ENCODE measurements around the gene TSLP. TPM values are rescaled to one million over a fixed set of nuclear protein-coding genes. Genes with fewer than 3 reads are reported as not detected.

The TSLP gene
- total RNA-seq, 1 donor from 2014 or later, result not detected

- no peaks in the 10 kb centered on the region for H3K36me3 Mint-ChIP-seq (ENCODE audit: unreplicated experiment)
- no peak for DNase-seq
- no peak overlapping the region for H3K4me3 Mint-ChIP-seq (ENCODE audit: unreplicated experiment)
- no peak for TF ChIP-seq CTCF (IDR thresholded peaks at IDR 0.05; ENCODE audit: partially characterized antibody, unreplicated experiment)
- peaks cover 4% of the 10 kb centered on the region for H3K4me1 Mint-ChIP-seq (ENCODE audit: low read depth, unreplicated experiment)
- no peaks in the 10 kb centered on the region for H3K9me3 Mint-ChIP-seq (ENCODE audit: unreplicated experiment)
- H3K27me3 Mint-ChIP-seq (ENCODE audit: unreplicated experiment), result no peaks in the 10 kb centered on the region
- H3K27ac Mint-ChIP-seq (ENCODE audit: unreplicated experiment), result no peak overlapping the region
These were observed 48.3 kb downstream of the TSLP start for GRCh38 chr5:111119856-111120255.

GRCh38 chr5:111120911-111121310 lies 49.4 kb downstream of the TSLP start:
- no peak for TF ChIP-seq CTCF (IDR thresholded peaks at IDR 0.05; ENCODE audit: partially characterized antibody, unreplicated experiment)
- no peaks in the 10 kb centered on the region for H3K9me3 Mint-ChIP-seq (ENCODE audit: unreplicated experiment)
- H3K27me3 Mint-ChIP-seq (ENCODE audit: unreplicated experiment), result no peaks in the 10 kb centered on the region
- no peaks in the 10 kb centered on the region for H3K36me3 Mint-ChIP-seq (ENCODE audit: unreplicated experiment)
- no peak overlapping the region for H3K27ac Mint-ChIP-seq (ENCODE audit: unreplicated experiment)
- no peak overlapping the region for H3K4me3 Mint-ChIP-seq (ENCODE audit: unreplicated experiment)
- peaks cover 4% of the 10 kb centered on the region for H3K4me1 Mint-ChIP-seq (ENCODE audit: low read depth, unreplicated experiment)
- no peak for DNase-seq

GRCh38 chr5:111121926-111122325 lies 50.4 kb downstream of the TSLP start:
- Mint-ChIP-seq H3K9me3 (ENCODE audit: unreplicated experiment) (no peaks in the 10 kb centered on the region), H3K27ac (ENCODE audit: unreplicated experiment) (no peak overlapping the region), H3K4me3 (ENCODE audit: unreplicated experiment) (no peak overlapping the region), H3K36me3 (ENCODE audit: unreplicated experiment) (no peaks in the 10 kb centered on the region), H3K4me1 (ENCODE audit: low read depth, unreplicated experiment) (peaks cover 3% of the 10 kb centered on the region), H3K27me3 (ENCODE audit: unreplicated experiment) (no peaks in the 10 kb centered on the region)
- DNase-seq, result no peak
- no peak for TF ChIP-seq CTCF (IDR thresholded peaks at IDR 0.05; ENCODE audit: partially characterized antibody, unreplicated experiment)

- no peak for TF ChIP-seq CTCF (IDR thresholded peaks at IDR 0.05; ENCODE audit: partially characterized antibody, unreplicated experiment)
- Mint-ChIP-seq H3K27ac (ENCODE audit: unreplicated experiment) (no peak overlapping the region), H3K4me1 (ENCODE audit: low read depth, unreplicated experiment) (no peaks in the 10 kb centered on the region), H3K4me3 (ENCODE audit: unreplicated experiment) (no peak overlapping the region), H3K9me3 (ENCODE audit: unreplicated experiment) (no peaks in the 10 kb centered on the region), H3K27me3 (ENCODE audit: unreplicated experiment) (no peaks in the 10 kb centered on the region), H3K36me3 (ENCODE audit: unreplicated experiment) (no peaks in the 10 kb centered on the region)
- DNase-seq, result no peak
These were observed 50.9 kb downstream of the TSLP start for GRCh38 chr5:111122398-111122797.

GRCh38 chr5:111124793-111125192 lies 53.3 kb downstream of the TSLP start:
- TF ChIP-seq CTCF (IDR thresholded peaks at IDR 0.05; ENCODE audit: partially characterized antibody, unreplicated experiment), result no peak
- Mint-ChIP-seq H3K36me3 (ENCODE audit: unreplicated experiment) (no peaks in the 10 kb centered on the region), H3K27ac (ENCODE audit: unreplicated experiment) (no peak overlapping the region), H3K4me3 (ENCODE audit: unreplicated experiment) (no peak overlapping the region), H3K27me3 (ENCODE audit: unreplicated experiment) (peaks cover 3% of the 10 kb centered on the region), H3K9me3 (ENCODE audit: unreplicated experiment) (no peaks in the 10 kb centered on the region), H3K4me1 (ENCODE audit: low read depth, unreplicated experiment) (peaks cover 10% of the 10 kb centered on the region)
- DNase-seq, result no peak

Data from glutamatergic neuron (in vitro differentiated cells).